ENCODE results near the gene ALAS1.

ALAS1 gene

DNA sequence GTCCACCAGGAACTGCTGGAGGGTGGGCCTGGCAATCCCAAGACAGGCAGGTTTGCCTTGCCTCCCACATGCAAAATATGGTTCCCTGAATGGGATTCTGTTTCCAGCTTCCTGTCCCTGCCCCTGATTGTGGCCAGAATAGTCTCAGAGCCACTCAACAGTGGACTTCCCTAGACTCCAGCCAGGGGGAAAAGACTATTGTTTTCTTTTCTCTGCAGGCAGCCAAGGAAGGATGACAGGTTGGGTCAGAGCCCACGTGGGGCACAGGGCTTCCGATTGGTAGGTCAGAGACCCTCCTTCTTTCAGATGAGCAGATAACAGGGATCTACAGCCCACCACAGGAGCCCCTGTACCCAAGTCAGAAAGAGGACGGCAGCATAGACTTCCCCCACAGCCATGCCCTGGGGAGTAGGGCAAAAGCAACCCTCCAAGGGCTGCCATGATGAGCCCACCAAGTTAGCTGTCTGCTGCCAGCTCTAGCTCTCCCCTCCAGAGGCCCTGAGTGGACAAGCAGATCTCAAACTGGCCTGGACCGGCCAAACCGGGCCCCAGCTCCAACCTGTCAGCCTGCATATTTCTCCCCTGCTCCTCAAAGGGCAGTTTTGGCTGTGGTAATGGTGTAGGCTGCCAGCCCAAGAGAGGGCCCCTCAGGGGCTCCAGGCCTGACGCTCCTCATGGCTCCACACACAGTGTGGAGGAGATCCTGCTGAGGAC is 21.1 kb downstream of the ALAS1 start:
- no peak for DNase-seq (ENCODE audit: insufficient read length, low spot score)
- peak; percentile 8 for FAIRE-seq

DNA sequence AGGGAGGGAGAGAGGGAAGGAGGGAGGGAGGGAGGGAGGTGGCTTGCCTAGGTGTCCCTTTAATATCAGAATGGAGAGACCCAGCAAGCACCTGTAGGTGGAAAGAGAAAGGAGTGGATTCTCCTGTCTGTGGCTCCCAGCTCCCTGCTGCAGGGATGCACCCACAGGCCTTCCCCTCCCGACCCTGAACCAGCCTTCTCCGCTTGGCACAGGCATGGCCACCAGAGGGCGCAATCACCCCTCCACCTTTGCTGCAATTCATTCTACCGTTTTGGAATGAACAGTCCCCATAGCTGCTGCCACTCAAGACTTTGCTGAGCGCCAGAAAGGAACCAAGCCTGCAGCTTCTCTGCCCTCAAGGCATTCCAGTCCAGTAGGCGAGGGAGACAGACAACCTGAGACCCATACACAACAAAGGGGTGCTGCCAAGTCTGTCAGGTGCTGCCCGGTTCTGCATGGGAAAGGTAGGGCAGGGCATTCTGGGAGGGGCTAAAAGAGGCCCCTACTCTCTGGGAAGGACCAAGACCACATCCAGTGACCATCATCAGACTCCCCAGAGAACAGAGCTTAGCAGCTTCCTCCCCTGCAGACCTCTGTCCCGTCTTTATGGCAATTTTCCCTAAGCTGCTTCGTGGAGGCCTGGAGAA is 22.5 kb downstream of the ALAS1 start:
- DNase-seq (ENCODE audit: insufficient read length, low spot score) (peak; percentile 78), FAIRE-seq (peak; percentile 88)

DNA sequence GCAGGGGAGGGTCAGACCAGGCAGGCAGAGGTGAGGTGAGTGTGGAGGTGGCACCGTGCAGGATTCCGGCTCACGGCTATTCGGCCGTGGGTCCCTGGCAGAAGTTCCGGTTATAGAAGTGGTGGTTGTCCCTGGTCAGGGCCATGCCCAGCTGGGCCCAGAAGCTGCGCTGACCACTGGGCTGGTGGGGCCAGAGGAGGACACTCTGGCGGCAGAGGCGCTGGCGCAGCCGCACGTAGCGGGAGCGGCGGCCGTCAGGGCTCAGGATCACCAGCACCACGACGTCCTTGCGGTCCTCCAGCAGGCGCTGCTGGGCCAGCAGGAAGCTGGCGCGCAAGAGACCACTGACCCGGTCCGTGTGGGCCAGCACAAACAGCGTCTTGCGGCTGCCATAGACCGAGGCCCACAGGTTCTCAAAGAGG is 23.2 kb downstream of the ALAS1 start:
- DNase-seq (ENCODE audit: insufficient read length, low spot score) (no peak), FAIRE-seq (no peak)

DNA sequence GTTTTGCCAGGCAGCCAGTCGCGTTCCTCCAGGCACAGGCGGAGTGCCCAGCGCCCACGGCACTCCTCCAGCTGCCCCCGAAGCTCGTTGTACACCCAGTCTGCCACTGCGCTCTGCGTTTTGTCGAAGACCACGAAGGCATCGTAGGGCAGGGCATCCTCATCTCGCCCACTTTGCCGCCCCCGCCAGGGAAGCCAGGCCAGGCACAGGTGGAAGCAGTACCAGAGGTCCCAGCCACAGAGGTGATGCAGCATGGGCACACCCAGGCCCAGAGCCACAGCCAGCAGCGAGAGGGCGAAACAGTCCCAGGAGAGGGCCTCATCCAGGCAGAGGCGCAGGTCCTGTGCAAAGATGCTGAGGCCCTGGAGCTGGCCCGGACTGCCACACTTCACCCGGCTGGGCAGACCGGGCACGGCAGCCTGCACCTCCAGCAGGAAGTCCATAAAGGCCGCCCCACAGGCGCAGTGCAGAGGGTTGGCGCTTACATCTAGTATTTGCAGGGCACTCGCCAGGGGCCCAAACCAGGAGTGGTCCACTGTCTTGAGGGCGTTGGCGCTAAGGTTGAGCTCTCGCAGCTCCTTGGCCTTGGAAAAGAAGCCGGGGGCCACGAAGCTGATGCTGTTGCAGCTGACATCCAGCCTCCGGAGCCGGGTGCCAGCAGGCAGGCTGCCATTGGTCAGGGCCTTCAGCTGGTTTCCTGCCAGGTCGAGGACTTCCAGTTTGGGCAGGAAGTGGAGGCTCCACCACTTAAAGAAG is 23.8 kb downstream of the ALAS1 start:
- FAIRE-seq (no peak), DNase-seq (ENCODE audit: insufficient read length, low spot score) (no peak)

DNA sequence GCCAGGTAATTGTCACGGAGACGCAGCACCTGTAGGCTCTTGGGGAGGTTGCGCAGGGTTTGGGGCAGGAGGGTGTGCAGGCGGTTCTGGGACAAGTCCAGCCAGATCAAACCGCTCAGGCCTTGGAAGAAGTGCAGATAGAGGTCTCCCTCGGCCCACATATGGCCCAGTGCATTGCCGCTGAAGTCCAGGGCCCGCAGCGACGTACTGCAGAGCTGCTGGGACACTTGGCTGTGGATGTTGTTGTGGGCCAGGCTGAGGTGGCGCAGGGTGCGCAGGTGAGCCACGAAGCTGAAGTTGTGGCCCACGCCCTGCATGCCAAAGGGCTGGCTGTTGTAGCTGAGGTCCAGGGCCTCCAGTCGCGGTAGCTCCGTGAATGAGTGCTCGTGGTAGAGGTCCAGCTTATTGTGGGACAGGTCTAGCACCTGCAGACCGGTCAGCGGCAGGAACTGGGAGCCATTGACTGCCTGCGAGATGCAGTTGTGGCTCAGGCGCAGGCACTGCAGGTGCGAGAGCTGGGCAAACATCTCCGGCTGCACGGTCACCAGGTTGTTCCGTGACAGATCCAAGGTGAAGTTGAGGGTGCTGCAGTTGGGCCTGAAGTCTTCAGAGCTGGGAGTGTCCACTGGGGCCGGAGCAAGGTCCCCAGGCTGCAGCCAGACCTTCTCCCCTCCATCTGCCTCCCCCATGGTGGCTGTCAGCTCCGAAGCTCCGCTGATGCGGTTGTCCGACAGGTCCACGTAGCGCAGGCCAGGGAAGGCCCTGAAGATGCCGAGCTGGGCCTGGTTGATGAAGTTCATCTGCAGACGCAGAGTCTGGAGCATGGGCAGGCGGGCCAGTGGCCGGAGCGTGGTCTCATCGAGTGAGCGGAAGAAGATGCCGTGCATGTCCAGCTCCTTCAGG is 24.6 kb downstream of the ALAS1 start:
- no peak for DNase-seq (ENCODE audit: insufficient read length, low spot score)
- FAIRE-seq: no peak

DNA sequence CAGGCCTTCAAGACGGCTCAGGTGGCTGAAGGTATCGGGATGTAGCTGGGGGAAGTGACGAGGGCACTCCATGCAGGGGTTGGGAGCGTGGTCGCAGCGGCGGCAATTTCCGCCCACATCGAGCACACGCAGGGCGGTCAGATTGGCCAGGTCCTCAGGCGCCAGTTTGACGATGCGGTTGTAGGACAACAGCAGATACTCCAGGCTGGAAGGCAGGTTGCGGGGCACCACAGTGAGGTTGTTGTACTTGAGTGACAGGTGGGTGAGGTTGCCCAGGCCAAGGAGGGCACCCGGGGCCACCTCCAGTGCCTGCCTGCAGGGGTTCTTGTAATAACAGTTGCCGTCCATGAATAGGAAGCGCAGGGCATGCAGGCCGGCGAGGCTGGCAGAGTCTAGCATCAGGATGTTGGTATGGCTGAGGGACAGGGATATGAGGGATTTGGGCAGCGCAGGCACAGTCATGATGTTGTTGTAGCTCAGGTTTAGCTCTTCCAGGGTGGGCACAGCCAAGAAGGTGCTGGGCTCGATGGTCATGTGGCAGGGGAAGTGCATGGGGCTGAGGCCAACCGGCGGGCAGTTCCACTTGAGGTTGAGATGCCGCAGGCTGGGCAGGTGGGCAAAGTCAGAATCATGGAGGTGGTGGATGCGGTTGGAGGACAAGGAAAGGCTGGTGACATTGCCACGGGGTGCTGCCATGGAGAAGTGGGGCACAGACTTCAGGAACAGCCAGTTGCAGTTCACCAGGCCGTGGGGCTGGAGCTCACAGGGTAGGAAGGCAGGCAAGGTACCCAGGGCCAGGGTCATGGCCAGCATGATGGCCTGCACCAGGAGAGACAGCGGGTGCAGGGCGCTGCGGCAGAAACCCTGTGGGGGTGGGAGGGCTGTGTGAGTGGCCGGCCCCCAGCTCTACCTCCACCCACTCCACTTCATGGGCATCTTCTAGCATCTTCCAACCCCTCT is 25.8 kb downstream of the ALAS1 start:
- DNase-seq (ENCODE audit: insufficient read length, low spot score) (no peak), FAIRE-seq (no peak)

DNA sequence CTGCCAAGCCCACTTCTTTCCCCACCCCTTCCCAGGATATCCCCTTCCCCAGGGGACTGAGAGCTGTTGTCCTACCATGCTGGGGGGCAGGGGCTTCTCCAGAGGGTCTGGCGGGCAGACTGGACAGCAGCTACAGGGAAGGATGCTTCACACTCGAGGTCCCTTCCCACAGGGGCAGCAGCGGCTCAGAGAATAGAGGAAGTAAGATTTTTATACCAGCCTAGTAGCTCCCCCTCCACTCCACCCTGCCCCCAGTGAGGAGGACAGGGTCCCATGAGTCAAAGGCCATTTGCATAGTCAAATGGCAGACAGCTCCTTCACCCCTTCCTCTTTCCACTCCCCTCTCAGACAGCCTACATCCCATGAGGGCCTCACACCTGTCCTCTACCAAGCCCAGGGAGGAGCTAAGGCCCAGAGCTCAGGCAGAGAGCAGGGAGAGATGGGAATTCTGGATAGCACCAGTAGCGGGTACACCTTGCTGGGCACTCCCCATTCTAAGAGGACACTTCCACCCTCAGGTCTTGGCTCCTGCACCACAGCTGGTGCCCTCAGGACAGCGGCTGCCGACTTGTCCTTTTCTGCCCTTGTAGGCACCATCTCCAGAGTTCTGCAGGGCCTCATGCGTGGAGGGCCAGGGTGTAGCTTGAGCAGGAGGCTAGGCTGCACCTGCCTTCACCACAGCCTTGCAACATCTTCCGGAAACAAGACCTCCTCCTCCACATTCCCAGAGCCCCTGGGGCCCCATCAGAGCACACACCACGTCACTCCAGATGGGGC is 27.7 kb downstream of the ALAS1 start, which contains the start of gene TLR9:
Gene TLR9 (minus strand): TSS at position 194 of the 777 bp plus-strand sequence. CDS start 116 bp downstream, at position 78.
- FAIRE-seq (peak; percentile 95), DNase-seq (ENCODE audit: insufficient read length, low spot score) (peak; percentile 80)

DNA sequence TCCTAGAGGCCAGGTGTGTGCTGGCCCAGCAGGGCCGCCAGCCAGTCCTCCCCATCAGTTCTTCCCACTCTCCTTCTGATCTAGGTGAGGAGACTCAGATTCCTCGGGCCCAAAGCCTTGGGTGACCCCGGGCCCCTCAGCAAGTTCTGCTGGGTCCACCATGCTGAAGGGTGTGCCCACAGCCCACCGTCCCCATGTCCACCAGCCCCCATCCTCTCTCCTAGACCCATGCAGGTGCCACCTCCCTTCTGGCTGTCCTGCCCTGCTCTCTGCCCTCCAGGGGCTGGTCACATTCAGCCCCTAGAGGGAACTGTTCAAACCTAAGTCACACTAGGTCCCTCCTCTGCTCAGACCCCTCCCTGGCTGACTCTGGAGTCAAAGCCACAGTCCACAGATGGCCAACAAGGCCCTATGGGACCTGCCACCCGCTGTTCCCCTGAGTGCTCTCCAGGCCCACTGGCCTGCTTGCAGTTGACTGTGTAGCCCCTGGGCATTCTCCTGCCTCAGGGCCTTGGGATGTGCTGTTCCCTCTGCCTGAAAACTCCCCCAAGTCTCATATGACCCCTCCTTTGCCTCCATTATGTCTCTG is 28.4 kb downstream of the ALAS1 start:
- DNase-seq (ENCODE audit: insufficient read length, low spot score) (no peak), FAIRE-seq (peak; percentile 80)

DNA sequence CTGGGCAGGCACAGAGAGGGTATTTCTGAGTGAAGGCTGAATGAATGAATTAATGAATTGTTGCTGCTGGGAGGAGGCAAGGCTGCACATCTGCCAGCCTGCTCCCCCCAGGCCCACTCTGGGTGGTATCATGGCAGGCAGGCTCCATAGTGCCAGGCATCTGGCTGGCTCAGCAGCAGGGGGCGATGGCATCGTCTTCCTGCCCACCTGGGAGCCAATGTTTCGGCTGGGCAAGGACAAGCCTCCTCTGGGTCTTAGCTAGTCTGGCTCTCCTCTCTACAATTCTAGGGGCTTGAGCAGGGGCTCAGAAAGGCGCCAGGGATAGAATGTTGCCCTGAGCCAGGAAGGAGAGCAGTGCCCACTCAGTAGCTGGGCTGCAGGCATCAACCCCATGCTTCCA is 29.2 kb downstream of the ALAS1 start:
- DNase-seq (ENCODE audit: insufficient read length, low spot score): no peak
- FAIRE-seq: no peak

DNA sequence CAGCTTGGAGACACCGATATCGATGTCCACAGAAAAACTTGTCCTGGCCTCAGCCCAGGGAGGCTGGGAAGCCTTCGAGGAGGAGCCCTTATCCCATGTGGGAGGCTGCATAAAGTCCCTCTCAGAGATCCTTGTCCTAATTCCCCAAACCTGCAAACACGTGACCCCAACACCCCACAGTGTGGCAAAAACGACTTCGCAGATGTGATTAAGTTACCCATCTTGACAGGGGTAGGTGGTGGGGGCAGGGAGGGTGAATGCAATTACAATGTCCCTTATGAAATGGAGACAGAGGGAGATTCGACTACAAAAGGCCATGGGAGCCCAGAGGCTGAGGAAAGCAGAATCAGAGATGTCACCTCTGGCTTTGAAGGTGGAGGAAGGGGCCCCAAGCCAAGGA is 29.8 kb downstream of the ALAS1 start:
- FAIRE-seq: no peak

DNA sequence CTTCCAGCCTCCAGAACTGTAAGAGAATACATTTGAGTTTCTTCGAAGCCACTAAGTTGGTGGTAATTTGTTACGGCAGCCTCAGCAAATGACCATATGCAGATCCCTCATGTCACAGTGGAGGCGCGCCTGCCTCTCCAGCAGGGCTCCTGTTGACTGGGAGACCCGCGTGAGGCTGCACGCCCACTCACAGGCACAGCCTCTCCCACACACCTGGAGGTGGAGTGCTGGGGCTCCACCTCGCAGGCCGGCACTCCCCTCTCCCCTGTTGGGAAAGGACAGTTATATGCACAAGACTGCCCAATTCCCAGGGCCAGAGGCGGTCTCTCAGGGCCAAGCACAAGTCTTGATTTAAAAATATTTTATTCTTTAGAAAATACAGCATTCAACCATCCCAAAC is 30.3 kb downstream of the ALAS1 start:
- no peak for FAIRE-seq
- DNase-seq (ENCODE audit: insufficient read length, low spot score): no peak

More for the DNA sequence above, 29.8 kb downstream of the ALAS1 start:
- no peak for DNase-seq (ENCODE audit: insufficient read length, low spot score)

DNA sequence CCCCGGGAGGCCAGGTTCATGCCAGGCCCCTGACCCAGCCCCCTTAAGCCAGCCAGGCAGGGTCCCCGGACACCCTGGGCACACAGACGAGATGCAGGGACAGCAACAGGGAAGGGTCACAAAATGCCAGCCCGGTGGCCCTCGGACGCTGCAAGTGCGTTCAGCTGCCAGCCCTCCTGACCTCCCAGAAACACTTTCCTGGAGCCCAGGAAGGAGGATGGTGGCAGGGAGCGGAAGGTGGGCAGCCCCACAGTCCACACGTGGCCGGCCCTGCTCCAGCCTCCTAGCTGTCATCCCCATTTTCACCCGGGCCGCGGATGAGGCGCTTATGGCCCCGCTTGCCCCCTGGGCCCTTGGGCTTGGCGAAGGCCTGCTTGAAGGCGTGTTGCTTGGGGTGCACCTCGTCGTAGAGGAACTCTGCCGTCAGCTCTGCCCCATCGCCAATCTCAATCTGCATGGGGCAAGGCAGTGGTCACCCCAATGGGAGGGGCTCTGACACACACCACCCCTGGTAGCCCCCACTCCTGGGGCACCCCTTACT is 30.9 kb downstream of the ALAS1 start:
- no peak for FAIRE-seq
- no peak for DNase-seq (ENCODE audit: insufficient read length, low spot score)

DNA sequence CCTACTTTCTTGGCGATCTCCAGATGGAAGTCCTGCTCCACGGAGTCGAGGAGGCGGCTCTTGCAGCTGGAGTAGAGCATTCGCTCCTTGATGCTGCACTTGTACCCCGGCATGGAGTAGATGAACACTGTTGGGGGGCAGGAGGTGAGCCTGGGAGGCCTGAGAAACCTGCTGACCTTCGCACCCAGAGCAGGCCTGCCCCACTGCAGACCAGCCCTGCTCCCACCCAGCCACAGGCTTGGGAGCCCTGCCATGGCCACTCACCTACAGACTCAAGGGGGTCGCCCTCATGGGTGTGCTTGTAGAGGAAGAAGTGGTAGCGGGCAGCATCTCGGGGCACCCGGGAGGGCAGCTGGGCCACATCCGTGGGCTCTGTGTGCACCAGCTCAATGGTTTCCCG is 31.7 kb downstream of the ALAS1 start:
- no peak for DNase-seq (ENCODE audit: insufficient read length, low spot score)
- FAIRE-seq: no peak

DNA sequence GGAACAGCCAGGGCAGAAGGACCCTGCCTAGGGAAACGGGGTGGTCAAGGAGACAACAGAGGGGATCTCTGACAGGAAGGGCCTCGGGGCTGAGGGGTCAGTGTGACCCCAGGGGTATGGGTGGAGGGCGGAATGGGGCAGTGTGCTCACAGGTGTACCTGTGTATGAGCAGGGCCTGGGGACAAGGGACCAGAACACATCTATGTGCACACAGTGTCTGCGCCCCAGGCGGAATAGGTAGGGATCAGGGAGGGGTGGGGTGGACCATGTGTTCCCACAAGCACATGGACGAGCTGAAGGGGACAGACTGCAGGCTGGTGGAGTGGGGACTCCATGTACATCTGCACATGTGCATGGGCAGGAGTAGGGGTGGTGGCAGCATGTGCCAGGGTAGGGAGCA is 32.5 kb downstream of the ALAS1 start:
- DNase-seq (ENCODE audit: insufficient read length, low spot score): no peak
- FAIRE-seq: no peak

DNA sequence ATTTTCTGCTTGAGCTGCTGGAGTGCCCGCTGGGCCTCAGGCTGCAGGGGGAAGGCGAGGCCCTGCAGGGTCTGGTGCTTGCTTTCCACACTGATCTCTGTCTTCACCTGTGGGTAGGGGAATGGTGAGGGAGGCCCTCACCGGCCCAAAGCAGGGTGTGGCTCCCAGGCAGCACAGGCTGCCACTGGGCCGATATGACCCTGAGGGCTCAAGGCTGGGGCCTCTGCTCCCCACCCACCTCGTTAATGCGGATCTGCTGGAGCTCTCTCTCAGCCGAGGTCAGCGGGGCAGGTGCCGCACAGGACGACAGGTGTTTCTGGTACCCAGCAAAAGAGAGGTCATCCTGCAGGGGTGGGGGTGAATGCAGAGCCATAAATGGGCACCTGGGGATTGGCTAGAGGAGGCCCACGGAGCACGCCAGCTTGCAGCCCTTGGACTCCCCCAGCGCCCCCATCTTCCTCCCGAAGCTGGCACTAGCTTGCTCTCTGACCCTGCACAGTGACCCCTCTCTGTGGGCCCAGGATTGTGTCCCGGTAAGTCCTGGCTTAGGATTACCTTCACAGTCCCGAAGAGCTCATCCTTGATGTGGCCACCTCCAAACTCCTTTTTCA is 33.0 kb downstream of the ALAS1 start:
- FAIRE-seq: no peak
- no peak for DNase-seq (ENCODE audit: insufficient read length, low spot score)

DNA sequence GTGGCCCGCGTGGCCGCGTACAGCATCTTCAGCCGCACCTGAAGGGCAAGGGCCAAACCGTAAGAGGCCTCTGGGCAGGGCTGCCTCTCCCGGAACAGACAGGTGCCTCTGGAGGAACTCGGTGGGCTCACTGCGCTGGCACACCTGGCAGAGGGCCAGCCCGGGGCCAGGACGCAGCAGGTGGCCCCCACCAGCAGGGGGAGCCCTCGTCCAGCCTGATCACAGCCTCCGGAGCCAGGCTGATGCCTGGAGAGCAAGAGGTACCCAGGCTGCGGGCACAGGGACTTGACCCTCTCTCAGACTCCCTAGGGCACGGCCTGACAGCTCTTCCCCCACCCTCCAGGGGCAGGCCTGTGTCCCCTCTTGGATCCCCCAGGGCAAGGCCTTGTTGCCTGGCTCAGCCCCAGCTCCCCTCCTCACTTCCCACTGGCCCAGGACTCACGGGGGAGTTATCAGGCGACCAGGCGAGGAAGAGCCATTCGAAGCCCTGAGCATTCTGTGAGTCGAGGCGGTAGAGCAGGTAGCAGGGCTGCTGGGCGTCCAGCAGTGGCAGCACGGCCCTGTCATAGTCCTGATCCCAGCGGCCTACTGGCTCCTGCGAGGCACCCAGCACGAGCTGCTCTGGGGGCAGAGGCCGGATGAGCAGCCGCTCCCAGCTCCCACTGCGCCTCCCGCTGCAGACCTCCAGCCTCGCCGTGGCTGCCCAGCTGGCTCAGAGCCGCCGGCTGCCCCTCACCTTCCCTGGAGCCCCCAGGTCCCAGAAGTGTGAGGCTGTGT is 33.7 kb downstream of the ALAS1 start:
- peak; percentile 58 for FAIRE-seq
- DNase-seq (ENCODE audit: insufficient read length, low spot score): peak; percentile 76

Measured in GM19239 (cell line).